Right renal pelvis (tissue), 4 donors: ENCODE data around the gene ABLIM2. TPM values are rescaled to one million over a fixed set of nuclear protein-coding genes. Genes with fewer than 3 reads are reported as not detected.

Experiments used
- DNase-seq, 4 donors: peaks; one replicate each; pipeline ENCODE4 v3.0.0-alpha.2; 2013; ENCODE audit warnings: low read depth in 4 of 4, low spot score in 3 of 4, missing footprints in 1 of 4
- polyA plus RNA-seq, 4 donors: library from polyadenylated mRNA; unstranded; fragments of 120-200 nt; gene quantifications; one replicate each; pipeline ENCODE4 v1.2.1, GENCODE V29; 2013; ENCODE audit not compliant: insufficient read length in 4 of 4

The ABLIM2 gene
- polyA plus RNA-seq, 4 donors, result 6.4 to 7.6 (median 7.5) TPM

GRCh38 chr4:8126523-8126922 lies 32.1 kb downstream of the ABLIM2 start:
- DNase-seq, result no peak

DNA sequence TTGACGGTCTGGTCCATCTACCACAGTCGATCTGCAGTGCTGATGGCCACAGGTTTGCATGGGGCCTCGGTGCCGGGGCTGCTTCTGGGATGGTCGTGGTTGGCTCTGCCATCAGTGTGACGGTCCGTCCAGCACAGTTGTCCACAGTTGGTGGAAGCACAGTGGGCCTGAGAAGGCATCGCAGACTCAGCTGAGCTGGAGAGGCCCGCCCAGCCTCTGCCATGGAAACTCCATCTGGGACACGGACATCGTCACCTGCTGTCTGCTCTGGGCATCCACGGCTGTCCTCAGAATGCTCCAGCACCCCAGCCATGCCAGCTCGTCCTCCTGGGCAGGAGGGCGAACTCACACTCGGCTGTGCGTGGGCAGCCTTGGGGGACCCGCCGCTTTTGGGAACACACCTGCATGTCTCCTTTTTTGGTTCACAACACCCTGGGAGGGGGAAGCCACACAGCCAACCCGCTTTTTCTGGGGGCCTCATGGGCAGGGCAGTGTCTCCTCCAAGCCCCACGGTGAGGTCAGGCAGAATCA lies 33.0 kb downstream of the ABLIM2 start:
- DNase-seq, result no peak

GRCh38 chr4:8123870-8124269 lies 34.7 kb downstream of the ABLIM2 start:
- no peak for DNase-seq

GRCh38 chr4:8123389-8123788 lies 35.2 kb downstream of the ABLIM2 start:
- DNase-seq, result peak; percentile 50 to 79 (median 70)

GRCh38 chr4:8122746-8123145 lies 35.9 kb downstream of the ABLIM2 start:
- no peak for DNase-seq

DNA sequence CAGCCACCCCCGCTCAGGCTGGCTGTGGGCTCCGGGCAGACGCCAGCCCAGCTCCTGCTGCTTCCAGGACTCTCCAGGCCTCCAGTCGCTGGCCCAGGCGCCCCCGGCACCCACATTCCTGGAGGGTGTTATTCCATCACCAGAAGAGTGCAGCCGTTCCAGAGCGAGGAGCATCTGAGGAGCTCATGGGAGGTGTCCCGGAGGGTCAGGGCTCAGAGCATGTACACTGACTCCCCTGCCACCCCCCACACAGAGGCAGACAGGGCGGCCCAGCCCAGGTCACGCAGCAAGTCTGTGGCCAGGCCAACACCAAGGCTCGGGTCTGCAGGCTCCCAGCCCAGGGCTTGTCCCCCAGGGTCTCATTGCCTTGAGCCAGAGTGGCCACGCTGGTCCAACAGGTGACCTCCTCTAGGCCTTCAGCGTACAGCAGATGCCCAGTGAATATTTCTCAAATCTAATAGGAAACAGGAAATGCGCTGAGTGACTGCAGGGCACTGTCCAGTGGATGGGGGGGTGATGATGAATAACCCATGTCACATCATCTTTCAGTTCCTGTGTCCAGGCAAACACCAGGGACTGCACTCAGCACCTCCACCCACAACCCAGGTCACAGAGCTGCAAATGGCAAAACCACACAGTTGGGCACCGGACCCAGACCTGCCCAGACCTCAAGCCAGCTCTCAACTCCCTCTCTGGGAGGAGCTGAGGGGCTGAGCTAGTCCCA lies 37.2 kb downstream of the ABLIM2 start:
- no peak for DNase-seq

DNA sequence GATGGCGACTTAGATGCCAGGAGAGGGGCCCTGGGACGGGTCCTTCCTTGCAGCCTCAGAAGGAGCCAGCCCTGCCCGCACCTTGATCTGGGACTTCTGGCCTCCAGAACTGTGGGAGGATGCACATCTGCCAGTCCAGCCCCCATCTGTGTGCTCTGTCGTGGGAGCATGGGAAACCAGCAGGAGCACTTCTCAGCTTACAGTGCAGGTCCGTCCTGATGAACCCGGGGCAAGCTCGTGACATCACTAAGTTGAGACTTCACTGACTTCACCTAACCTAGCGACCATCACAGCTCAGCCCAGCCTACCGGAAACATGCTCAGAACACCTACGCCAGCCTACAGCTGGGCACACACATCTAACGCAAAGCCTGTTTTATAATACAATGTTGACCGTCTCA lies 38.1 kb downstream of the ABLIM2 start:
- DNase-seq, result peak in 3 of 4 donors; percentile 41 to 56 (median 55)

DNA sequence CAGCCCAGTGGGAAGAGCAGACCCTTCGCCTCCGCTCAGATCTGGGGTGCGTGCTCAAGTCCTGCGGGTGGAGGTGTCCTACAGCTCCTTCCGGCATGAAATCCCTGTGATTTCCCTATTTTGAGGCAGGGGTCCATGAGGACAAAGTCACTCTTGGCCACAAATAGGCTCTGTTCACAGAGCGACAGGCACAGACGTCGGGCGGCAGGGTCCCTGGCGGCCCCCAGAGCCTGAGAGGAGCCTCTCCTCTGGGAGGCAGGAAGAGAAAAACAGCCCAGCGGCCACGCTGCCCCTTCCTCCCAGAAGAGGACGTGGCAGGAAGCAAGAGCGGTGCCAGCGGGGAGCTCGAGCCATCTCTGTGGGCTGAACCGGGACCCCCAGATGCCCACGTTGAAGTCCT lies 38.7 kb downstream of the ABLIM2 start:
- DNase-seq, result no peak

GRCh38 chr4:8118531-8118930 lies 40.1 kb downstream of the ABLIM2 start:
- DNase-seq, result no peak

DNA sequence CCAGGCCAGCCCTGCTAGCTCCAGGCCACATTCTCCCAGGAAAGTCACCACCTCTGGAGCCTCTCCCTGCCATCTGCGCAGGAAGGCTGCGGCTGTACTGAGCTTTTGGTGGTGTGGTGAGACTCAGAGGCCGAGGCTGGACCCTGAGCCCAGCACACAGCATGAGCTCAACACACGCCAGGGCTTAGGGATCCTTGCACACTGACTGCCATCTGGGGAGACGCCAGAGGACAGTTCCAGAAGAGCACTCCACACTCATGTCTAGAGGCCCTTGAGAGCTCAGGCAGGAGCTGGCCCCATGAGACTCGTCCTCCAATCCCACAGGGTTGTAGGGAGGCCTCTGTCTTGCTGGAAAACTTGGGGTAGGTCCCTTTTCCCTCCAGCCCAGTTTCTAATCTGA lies 40.6 kb downstream of the ABLIM2 start:
- DNase-seq, result no peak

- DNase-seq, result no peak
These were observed 41.3 kb downstream of the ABLIM2 start for GRCh38 chr4:8117278-8117682.

DNA sequence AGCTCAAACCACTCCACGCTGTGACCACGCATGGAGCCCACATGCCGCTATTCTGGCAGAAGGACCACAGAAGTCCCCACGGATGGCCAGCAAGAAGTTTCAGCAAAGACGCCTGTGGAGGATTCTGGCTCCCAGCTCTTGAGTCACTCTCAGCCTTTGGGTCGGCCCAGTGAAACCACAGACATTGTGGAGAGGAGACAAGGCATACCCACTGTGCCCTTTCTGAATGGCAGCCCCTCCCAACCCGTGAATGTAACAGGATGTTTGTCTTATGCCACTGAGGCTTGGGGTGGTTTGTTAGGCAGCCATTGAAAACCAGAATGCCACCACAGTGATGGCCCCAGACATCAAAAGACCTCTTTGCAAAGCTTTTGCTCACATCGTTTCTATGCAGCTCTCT lies 42.7 kb downstream of the ABLIM2 start:
- no peak for DNase-seq

DNA sequence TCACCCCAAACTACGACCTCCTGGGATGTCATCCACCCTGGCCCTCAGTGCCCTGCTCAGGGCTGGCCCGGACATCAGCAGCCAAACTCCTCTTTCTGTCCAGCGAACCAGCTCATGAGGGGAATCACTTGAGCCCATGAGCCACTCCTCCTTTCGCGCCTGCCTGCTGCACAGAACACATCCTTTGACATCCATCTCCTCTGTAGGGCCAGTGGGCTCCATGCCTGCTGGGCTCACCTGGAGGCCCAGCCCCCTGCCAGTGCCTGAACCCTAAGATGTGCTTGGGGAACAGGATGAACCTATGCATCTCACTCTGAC lies 43.5 kb downstream of the ABLIM2 start:
- no peak for DNase-seq

DNA sequence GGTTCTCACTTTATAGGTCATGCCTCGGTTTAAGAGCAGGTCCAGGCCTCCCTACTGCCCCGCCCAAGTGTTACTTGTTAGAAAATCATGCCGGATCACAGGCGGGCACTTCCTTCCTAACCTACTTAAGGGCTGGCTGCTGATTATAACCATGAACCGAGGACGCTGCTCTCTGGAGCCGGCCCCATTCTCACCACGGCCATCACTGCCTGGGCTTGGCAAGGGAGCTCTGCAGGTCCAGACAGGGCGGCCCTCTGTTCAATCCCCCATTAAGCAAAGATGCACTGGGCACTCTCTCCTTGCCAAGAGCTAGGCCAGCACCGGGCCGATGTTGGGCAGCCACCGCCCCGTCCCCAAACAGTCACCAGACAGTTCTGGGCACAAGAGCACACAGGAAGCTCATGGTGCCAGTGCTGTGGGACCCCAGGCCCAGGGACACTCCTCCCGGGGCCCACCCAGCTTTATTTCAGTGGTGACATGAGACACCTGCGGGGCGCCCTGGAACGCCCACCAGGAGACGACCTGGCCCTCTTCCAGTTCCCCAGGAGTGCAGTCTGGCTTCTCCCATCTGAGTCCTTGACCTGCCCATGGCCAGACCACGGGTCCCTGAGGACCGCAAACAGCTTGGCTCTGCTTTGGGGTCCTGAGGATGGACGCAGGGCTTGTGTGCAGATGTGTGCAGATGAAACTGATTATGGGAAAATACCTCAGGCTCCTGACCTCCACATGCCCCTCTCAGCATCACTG lies 44.0 kb downstream of the ABLIM2 start:
- DNase-seq, result no peak

GRCh38 chr4:8113611-8114377 lies 44.8 kb downstream of the ABLIM2 start:
- no peak for DNase-seq

- no peak for DNase-seq
These were observed 45.9 kb downstream of the ABLIM2 start for GRCh38 chr4:8112672-8113071.

GRCh38 chr4:8112036-8112576 lies 46.5 kb downstream of the ABLIM2 start:
- no peak for DNase-seq

DNA sequence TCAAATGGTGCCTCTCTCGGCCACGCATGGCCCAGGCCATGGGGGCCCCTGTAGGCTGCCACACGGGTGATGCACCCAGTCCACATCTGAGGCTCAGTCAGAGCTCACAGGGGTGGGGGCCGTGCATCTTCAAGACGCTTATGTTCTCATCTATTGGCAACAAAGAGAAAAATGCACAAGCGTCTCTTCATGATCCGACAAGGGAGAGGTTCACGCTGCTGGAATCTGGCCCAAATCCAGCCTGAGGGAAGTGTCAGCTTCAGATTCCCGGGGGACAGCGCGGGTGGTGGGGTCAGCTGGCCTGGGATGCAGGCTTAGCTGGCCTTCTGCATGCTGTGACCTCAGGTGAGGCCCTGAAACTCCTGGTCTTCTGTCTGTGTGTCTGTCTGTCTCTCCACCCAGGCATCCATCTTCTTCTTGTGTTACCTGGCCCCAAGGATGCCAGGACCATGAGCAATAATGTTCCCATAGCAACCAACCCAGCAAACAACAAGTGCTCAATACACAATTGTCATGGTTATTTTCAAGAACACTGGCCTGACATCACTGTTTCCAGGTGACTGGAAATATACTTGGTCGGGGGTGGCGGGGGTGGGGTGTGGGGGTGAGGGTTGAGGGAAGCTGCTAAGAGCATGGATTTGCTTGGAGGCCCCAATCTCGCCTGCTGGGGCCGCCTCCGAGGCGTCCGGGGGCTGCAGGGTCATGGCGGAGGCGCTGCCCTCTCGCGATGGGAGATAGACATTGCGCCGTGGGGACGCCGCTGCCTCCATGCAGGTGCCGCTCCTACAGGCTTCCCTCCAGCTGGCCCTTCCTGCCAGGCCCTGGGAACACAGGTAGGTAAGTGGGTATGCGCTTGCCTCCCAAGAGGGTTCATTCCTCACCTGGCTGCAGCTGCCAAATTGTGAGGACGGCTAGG lies 48.3 kb downstream of the ABLIM2 start:
- DNase-seq, result no peak

GRCh38 chr4:8109406-8110065 lies 49.1 kb downstream of the ABLIM2 start:
- DNase-seq, result no peak

GRCh38 chr4:8108991-8109390 lies 49.6 kb downstream of the ABLIM2 start:
- no peak for DNase-seq
